Panc1 (cell line): ENCODE data around the gene MDH1. TPM values are rescaled to one million over a fixed set of nuclear protein-coding genes. Genes with fewer than 3 reads are reported as not detected.

Experiments used
- ATAC-seq: fragments of 200-7000 bp; cut with Tn5 transposase; 2 replicates; pipeline ENCODE4 v1.9.1; 2020; ENCODE audit warnings: mild to moderate bottlenecking, moderate library complexity
- BruUV-seq: library from RNA; stranded (reverse); fragments of 400-500 nt; replicated peaks from 2 replicates; lab custom pipeline; 2021; lab: Mats Ljungman, UMichigan
- CTCF ChIA-PET: fragments of 300-600 bp; sonication (Branson Sonifier 250); formaldehyde crosslinking; loops from one replicate; lab custom pipeline; 2022; ENCODE audit warnings: antibody characterized with exemption; lab: Charles Lee
- POLR2A ChIA-PET: fragments of 300-600 bp; sonication (Branson Sonifier 250); formaldehyde crosslinking; loops from one replicate; lab custom pipeline; 2022; ENCODE audit warnings: antibody characterized with exemption; lab: Charles Lee
- DNase-seq: peaks from one replicate; pipeline ENCODE4 v3.0.0-alpha.2; 2010; ENCODE audit warnings: low read depth, low spot score
- H3K27ac ChIP-seq: 2 replicates; pipeline ENCODE4 v1.5.1; 2011; ENCODE audit warnings: mild to moderate bottlenecking, low read length, inconsistent platforms
- H3K27me3 ChIP-seq: fragments of 200-500 bp; sonication (Bioruptor generic); 2 replicates; pipeline ENCODE4 v1.6.0; 2014; ENCODE audit warnings: low read length, inconsistent platforms; ENCODE audit not compliant: control insufficient read depth, insufficient read depth
- H3K36me3 ChIP-seq: fragments of 200-500 bp; sonication (Bioruptor generic); 2 replicates; pipeline ENCODE4 v1.5.1; 2014; ENCODE audit warnings: inconsistent platforms, mild to moderate bottlenecking, low read length, moderate library complexity; ENCODE audit not compliant: control insufficient read depth, insufficient read depth
- H3K4me1 ChIP-seq: 2 replicates; pipeline ENCODE4 v1.5.1; 2011; ENCODE audit warnings: inconsistent platforms, mild to moderate bottlenecking, low read length, moderate library complexity; ENCODE audit not compliant: control insufficient read depth, insufficient read depth
- H3K4me3 ChIP-seq, 2 experiments: 2 replicates each; pipeline ENCODE4 v1.5.1; 2011 to 2012; ENCODE audit warnings: low read depth in 2 of 2, low read length in 2 of 2, mild to moderate bottlenecking in 2 of 2, inconsistent platforms in 1 of 2, moderate library complexity in 1 of 2
- H3K9me3 ChIP-seq: fragments of 200-500 bp; sonication (Bioruptor generic); 2 replicates; pipeline ENCODE4 v1.5.1; 2014; ENCODE audit warnings: low read depth, mild to moderate bottlenecking, inconsistent platforms, low read length, moderate library complexity; ENCODE audit not compliant: control insufficient read depth, insufficient read depth
- CTCF ChIP-seq: fragments of 450-650 bp; IDR thresholded peaks from 2 replicates; pipeline ENCODE4 v1.5.1; 2017; ENCODE audit warnings: mild to moderate bottlenecking
- POLR2AphosphoS5 ChIP-seq: IDR thresholded peaks from 2 replicates; pipeline ENCODE4 v1.6.1; 2012; ENCODE audit warnings: mild to moderate bottlenecking, low read depth, low read length, moderate library complexity
- SIN3A ChIP-seq: IDR thresholded peaks from 2 replicates; pipeline ENCODE4 v1.6.1; 2012; ENCODE audit warnings: low read depth, mild to moderate bottlenecking, low read length, moderate library complexity, borderline replicate concordance; ENCODE audit not compliant: insufficient read depth
- TCF7L2 ChIP-seq: IDR thresholded peaks from 2 replicates; pipeline ENCODE4 v1.6.1; 2011; ENCODE audit warnings: mild to moderate bottlenecking, low read depth, low read length, inconsistent platforms
- in situ Hi-C: cut with HindIII; loops from 2 replicates; pipeline ENCODE4 v1.10.0; 2016; ENCODE audit warnings: low sequenced_read_pairs, low pct_unique_long_range_greater_than_20kb
- intact Hi-C: fragments of 100-400 bp; cut with micrococcal nuclease; formaldehyde crosslinking; loops from one replicate; pipeline ENCODE4 v1.10.0; 2022; ENCODE audit not compliant: unreplicated experiment
- total RNA-seq: library from RNA; stranded (reverse); gene quantifications from one replicate; pipeline ENCODE4 v1.2.1, GENCODE V29; 2021; ENCODE audit not compliant: unreplicated experiment
- TF ChIP-seq, protein P1 (sequence below), 2 experiments: IDR thresholded peaks; 2 replicates each; pipeline ENCODE4 v1.6.1; 2011 to 2012; ENCODE audit warnings: low read depth in 2 of 2, control low read depth in 1 of 2, low read length in 1 of 2, mild to moderate bottlenecking in 1 of 2, moderate library complexity in 1 of 2; ENCODE audit not compliant: insufficient read depth in 1 of 2

The MDH1 gene
- total RNA-seq, 1 experiment from 2014 or later = 200 TPM

DNA sequence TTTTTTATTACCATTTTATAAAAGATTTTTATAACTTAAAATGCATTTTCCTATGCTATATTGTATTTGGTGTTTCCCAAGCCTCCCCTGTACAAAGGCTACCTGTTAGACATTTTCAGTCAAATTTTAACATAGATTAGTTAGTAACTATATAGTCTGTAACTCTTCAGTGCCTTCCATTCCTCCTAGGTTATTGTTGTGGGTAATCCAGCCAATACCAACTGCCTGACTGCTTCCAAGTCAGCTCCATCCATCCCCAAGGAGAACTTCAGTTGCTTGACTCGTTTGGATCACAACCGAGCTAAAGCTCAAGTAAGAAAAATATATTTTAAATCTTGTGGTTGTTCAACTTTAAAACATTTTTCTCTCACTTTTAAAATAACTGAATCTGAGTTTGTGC lies 10.2 kb downstream of the MDH1 start:
- Histone ChIP-seq H3K9me3 (no peaks in the 10 kb centered on the region), H3K27me3 (no peaks in the 10 kb centered on the region), H3K4me3 (no peak overlapping the region), H3K4me1 (no peaks in the 10 kb centered on the region), H3K27ac (no peak overlapping the region), H3K36me3 (peaks cover 34% of the 10 kb centered on the region)
- intact Hi-C loops = no loop called here
- no peak for TF ChIP-seq CTCF
- in situ Hi-C loops = no loop called here
- ChIA-PET POLR2A (no interaction called here), CTCF (no interaction called here)
- no TSS peak for BruUV-seq
- DNase-seq (no peak), ATAC-seq (no peak)

DNA sequence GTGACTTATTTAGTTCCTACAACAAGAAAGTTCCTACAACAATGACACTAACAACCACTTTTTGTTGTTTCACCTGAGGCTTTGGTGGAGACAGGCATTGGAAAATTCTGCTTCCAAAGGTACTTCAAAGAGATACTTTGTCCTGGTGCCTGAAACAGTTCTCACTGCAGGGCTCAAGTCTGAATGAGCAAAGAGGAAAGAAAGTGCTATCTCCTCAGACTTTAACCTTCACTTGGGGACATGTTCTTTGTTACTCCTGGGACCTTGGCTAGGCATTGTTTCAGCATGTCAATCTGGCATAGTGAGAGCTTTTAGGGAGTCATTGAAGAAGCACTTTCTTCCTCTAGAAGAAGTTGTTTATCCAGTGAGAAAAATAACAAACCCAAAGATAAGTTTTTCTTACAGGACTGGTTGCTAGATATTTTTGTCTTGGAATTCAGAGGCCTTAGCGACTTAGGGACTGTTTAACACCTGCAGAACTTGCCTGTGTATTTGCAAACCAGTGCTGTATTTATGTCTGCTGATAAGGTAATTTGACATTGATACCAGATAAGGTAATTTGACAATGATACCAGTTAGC lies 12.2 kb downstream of the MDH1 start:
- CTCF ChIA-PET = no interaction called here
- Histone ChIP-seq H3K27me3 (no peaks in the 10 kb centered on the region), H3K9me3 (no peaks in the 10 kb centered on the region), H3K4me3 (no peak overlapping the region), H3K36me3 (peaks cover 44% of the 10 kb centered on the region), H3K4me1 (no peaks in the 10 kb centered on the region), H3K27ac (no peak overlapping the region)
- DNase-seq = no peak
- POLR2A ChIA-PET = no interaction called here
- in situ Hi-C loops = no loop called here
- BruUV-seq = no TSS peak
- ATAC-seq = no peak
- intact Hi-C loops = no loop called here
- no peak for TF ChIP-seq TCF7L2
- no peak for TF ChIP-seq SIN3A
- TF ChIP-seq, protein P1, sequence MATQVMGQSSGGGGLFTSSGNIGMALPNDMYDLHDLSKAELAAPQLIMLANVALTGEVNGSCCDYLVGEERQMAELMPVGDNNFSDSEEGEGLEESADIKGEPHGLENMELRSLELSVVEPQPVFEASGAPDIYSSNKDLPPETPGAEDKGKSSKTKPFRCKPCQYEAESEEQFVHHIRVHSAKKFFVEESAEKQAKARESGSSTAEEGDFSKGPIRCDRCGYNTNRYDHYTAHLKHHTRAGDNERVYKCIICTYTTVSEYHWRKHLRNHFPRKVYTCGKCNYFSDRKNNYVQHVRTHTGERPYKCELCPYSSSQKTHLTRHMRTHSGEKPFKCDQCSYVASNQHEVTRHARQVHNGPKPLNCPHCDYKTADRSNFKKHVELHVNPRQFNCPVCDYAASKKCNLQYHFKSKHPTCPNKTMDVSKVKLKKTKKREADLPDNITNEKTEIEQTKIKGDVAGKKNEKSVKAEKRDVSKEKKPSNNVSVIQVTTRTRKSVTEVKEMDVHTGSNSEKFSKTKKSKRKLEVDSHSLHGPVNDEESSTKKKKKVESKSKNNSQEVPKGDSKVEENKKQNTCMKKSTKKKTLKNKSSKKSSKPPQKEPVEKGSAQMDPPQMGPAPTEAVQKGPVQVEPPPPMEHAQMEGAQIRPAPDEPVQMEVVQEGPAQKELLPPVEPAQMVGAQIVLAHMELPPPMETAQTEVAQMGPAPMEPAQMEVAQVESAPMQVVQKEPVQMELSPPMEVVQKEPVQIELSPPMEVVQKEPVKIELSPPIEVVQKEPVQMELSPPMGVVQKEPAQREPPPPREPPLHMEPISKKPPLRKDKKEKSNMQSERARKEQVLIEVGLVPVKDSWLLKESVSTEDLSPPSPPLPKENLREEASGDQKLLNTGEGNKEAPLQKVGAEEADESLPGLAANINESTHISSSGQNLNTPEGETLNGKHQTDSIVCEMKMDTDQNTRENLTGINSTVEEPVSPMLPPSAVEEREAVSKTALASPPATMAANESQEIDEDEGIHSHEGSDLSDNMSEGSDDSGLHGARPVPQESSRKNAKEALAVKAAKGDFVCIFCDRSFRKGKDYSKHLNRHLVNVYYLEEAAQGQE (IDR thresholded peaks at IDR 0.05; ENCODE audit: insufficient read depth in 1 of 2, low read depth in 2 of 2, low read length in 1 of 2) = no peak
- TF ChIP-seq CTCF = no peak
- no peak for TF ChIP-seq POLR2AphosphoS5
